Measurements from ENCODE around the gene KLHL2. TPM values are rescaled to one million over a fixed set of nuclear protein-coding genes. Genes with fewer than 3 reads are reported as not detected.
"Not testable (repeated sequence)": the region's sequence is repeated elsewhere in the genome, so short reads cannot be mapped to it uniquely, and the experiment has no call there.

The KLHL2 gene
- 10 to 100 TPM; 39.3 to 41.5 TPM for total RNA-seq

- peaks cover 74% of the 10 kb centered on the region for H3K4me1 Mint-ChIP-seq (ENCODE audit: low read depth)
- ATAC-seq (replicated peaks in 1 of 2): peak; percentile 79 to 83
Measured at GRCh38 chr4:165207431-165208220, at the start of gene KLHL2. KLHL2 (plus strand) TSS chr4:165207561; CDS start chr4:165207877, 316 bp downstream.

GRCh38 chr4:165158762-165159161, 48.6 kb upstream of the KLHL2 start:
- H3K4me3 Mint-ChIP-seq: no peak overlapping the region
- no peak for ATAC-seq (replicated peaks in 1 of 2)
- H3K27me3 Mint-ChIP-seq (ENCODE audit: low read depth): peaks cover 6% of the 10 kb centered on the region
- DNase-seq: no peak
- H3K9me3 Mint-ChIP-seq: peaks cover 6 to 8% of the 10 kb centered on the region in 2 donors
- H3K36me3 Mint-ChIP-seq (ENCODE audit: insufficient read depth in 2 of 2): peaks cover 0 to 5% of the 10 kb centered on the region in 2 donors
- no peak overlapping the region for H3K27ac Mint-ChIP-seq
- no peaks in the 10 kb centered on the region for H3K4me1 Mint-ChIP-seq (ENCODE audit: low read depth)

More at GRCh38 chr4:165207431-165208220, at the start of gene KLHL2:
- Mint-ChIP-seq H3K27me3 (ENCODE audit: low read depth) (no peaks in the 10 kb centered on the region), H3K9me3 (no peaks in the 10 kb centered on the region), H3K36me3 (ENCODE audit: insufficient read depth in 2 of 2) (peaks cover 2 to 3% of the 10 kb centered on the region in 2 donors), H3K4me3 (peak within 1 kb of the TSS; percentile 89 to 97), H3K27ac (peak within 1 kb of the TSS; percentile 92)
- DNase-seq: peak; percentile 79 to 82

GRCh38 chr4:165164257-165164656, 43.1 kb upstream of the KLHL2 start:
- H3K36me3 Mint-ChIP-seq (ENCODE audit: insufficient read depth in 2 of 2): peaks cover 0 to 2% of the 10 kb centered on the region in 2 donors
- ATAC-seq (replicated peaks in 1 of 2) (no peak), DNase-seq (no peak)
- no peak overlapping the region for H3K4me3 Mint-ChIP-seq
- H3K4me1 Mint-ChIP-seq (ENCODE audit: low read depth): no peaks in the 10 kb centered on the region
- peaks cover 6% of the 10 kb centered on the region for H3K27me3 Mint-ChIP-seq (ENCODE audit: low read depth)
- H3K9me3 Mint-ChIP-seq: peaks cover 2 to 6% of the 10 kb centered on the region in 2 donors
- no peak overlapping the region for H3K27ac Mint-ChIP-seq

- DNase-seq; H3K27ac Mint-ChIP-seq; H3K4me1 Mint-ChIP-seq (ENCODE audit: low read depth); ATAC-seq (replicated peaks in 1 of 2); H3K9me3 Mint-ChIP-seq; H3K4me3 Mint-ChIP-seq; H3K27me3 Mint-ChIP-seq (ENCODE audit: low read depth); H3K36me3 Mint-ChIP-seq (ENCODE audit: insufficient read depth in 2 of 2): not testable (repeated sequence)
Measured at GRCh38 chr4:165166872-165167271, 40.5 kb upstream of the KLHL2 start.

- peaks cover 0 to 2% of the 10 kb centered on the region in 2 donors for H3K36me3 Mint-ChIP-seq (ENCODE audit: insufficient read depth in 2 of 2)
- H3K9me3 Mint-ChIP-seq: peaks cover 2 to 6% of the 10 kb centered on the region in 2 donors
- no peak overlapping the region for H3K27ac Mint-ChIP-seq
- H3K4me3 Mint-ChIP-seq: no peak overlapping the region
- H3K4me1 Mint-ChIP-seq (ENCODE audit: low read depth): no peaks in the 10 kb centered on the region
- no peaks in the 10 kb centered on the region for H3K27me3 Mint-ChIP-seq (ENCODE audit: low read depth)
- ATAC-seq (replicated peaks in 1 of 2) (no peak), DNase-seq (no peak)
Measured at GRCh38 chr4:165167650-165168049, 39.7 kb upstream of the KLHL2 start.

GRCh38 chr4:165170819-165171218, 36.5 kb upstream of the KLHL2 start:
- no peaks in the 10 kb centered on the region for H3K4me1 Mint-ChIP-seq (ENCODE audit: low read depth)
- no peak for ATAC-seq (replicated peaks in 1 of 2)
- DNase-seq: no peak
- peaks cover 3 to 4% of the 10 kb centered on the region in 2 donors for H3K36me3 Mint-ChIP-seq (ENCODE audit: insufficient read depth in 2 of 2)
- no peak overlapping the region for H3K4me3 Mint-ChIP-seq
- no peak overlapping the region for H3K27ac Mint-ChIP-seq
- H3K9me3 Mint-ChIP-seq: peaks cover 2 to 6% of the 10 kb centered on the region in 2 donors
- H3K27me3 Mint-ChIP-seq (ENCODE audit: low read depth): no peaks in the 10 kb centered on the region

GRCh38 chr4:165175470-165175869, 31.9 kb upstream of the KLHL2 start:
- ATAC-seq (replicated peaks in 1 of 2); H3K36me3 Mint-ChIP-seq (ENCODE audit: insufficient read depth in 2 of 2): not testable (repeated sequence)

GRCh38 chr4:165175879-165176278, 31.5 kb upstream of the KLHL2 start:
- H3K9me3 Mint-ChIP-seq: no peaks in the 10 kb centered on the region
- DNase-seq (no peak), ATAC-seq (replicated peaks in 1 of 2) (no peak)
- peaks cover 2 to 3% of the 10 kb centered on the region in 2 donors for H3K36me3 Mint-ChIP-seq (ENCODE audit: insufficient read depth in 2 of 2)
- H3K4me3 Mint-ChIP-seq: no peak overlapping the region
- H3K27ac Mint-ChIP-seq: no peak overlapping the region
- peaks cover 8% of the 10 kb centered on the region for H3K4me1 Mint-ChIP-seq (ENCODE audit: low read depth)
- no peaks in the 10 kb centered on the region for H3K27me3 Mint-ChIP-seq (ENCODE audit: low read depth)

More at GRCh38 chr4:165175470-165175869, 31.9 kb upstream of the KLHL2 start:
- not testable (repeated sequence) for DNase-seq; H3K4me1 Mint-ChIP-seq (ENCODE audit: low read depth); H3K4me3 Mint-ChIP-seq; H3K27me3 Mint-ChIP-seq (ENCODE audit: low read depth); H3K9me3 Mint-ChIP-seq; H3K27ac Mint-ChIP-seq

- Mint-ChIP-seq H3K36me3 (ENCODE audit: insufficient read depth in 2 of 2) (peaks cover 2 to 3% of the 10 kb centered on the region in 2 donors), H3K27ac (no peak overlapping the region), H3K4me1 (ENCODE audit: low read depth) (peaks cover 8% of the 10 kb centered on the region), H3K27me3 (ENCODE audit: low read depth) (no peaks in the 10 kb centered on the region), H3K9me3 (no peaks in the 10 kb centered on the region), H3K4me3 (no peak overlapping the region)
- ATAC-seq (replicated peaks in 1 of 2): no peak
- no peak for DNase-seq
Measured at GRCh38 chr4:165177725-165178666, 29.4 kb upstream of the KLHL2 start.

- DNase-seq: no peak
- ATAC-seq (replicated peaks in 1 of 2): no peak
- peaks cover 5 to 6% of the 10 kb centered on the region in 2 donors for H3K36me3 Mint-ChIP-seq (ENCODE audit: insufficient read depth in 2 of 2)
- peaks cover 6 to 10% of the 10 kb centered on the region in 2 donors for H3K9me3 Mint-ChIP-seq
- H3K27ac Mint-ChIP-seq: no peak overlapping the region
- peaks cover 8% of the 10 kb centered on the region for H3K4me1 Mint-ChIP-seq (ENCODE audit: low read depth)
- no peaks in the 10 kb centered on the region for H3K27me3 Mint-ChIP-seq (ENCODE audit: low read depth)
- no peak overlapping the region for H3K4me3 Mint-ChIP-seq
Measured at GRCh38 chr4:165184220-165184619, 23.1 kb upstream of the KLHL2 start.

- ATAC-seq (replicated peaks in 1 of 2): not testable (repeated sequence)
- H3K9me3 Mint-ChIP-seq: peaks cover 6 to 10% of the 10 kb centered on the region in 2 donors
Measured at GRCh38 chr4:165184998-165185397, 22.4 kb upstream of the KLHL2 start.

GRCh38 chr4:165185448-165185847, 21.9 kb upstream of the KLHL2 start:
- Mint-ChIP-seq H3K9me3 (peaks cover 6 to 10% of the 10 kb centered on the region in 2 donors), H3K27me3 (ENCODE audit: low read depth) (no peaks in the 10 kb centered on the region), H3K4me1 (ENCODE audit: low read depth) (peaks cover 21% of the 10 kb centered on the region), H3K27ac (no peak overlapping the region), H3K36me3 (ENCODE audit: insufficient read depth in 2 of 2) (peaks cover 5 to 6% of the 10 kb centered on the region in 2 donors), H3K4me3 (no peak overlapping the region)
- no peak for DNase-seq
- no peak for ATAC-seq (replicated peaks in 1 of 2)

More at GRCh38 chr4:165184998-165185397, 22.4 kb upstream of the KLHL2 start:
- H3K4me1 Mint-ChIP-seq (ENCODE audit: low read depth): peaks cover 16% of the 10 kb centered on the region
- not testable (repeated sequence) for H3K27ac Mint-ChIP-seq; H3K27me3 Mint-ChIP-seq (ENCODE audit: low read depth); H3K4me3 Mint-ChIP-seq; DNase-seq; H3K36me3 Mint-ChIP-seq (ENCODE audit: insufficient read depth in 2 of 2)

Data from activated T-cell treated with anti-CD3 and anti-CD28 coated beads, Interleukin-2, amount 50 U/mL, for 72 hours (primary cell).